B cell (primary cell): ENCODE data around the gene DNAH10. TPM values are rescaled to one million over a fixed set of nuclear protein-coding genes. Genes with fewer than 3 reads are reported as not detected.
A peak's percentile ranks its signal among the peaks of the same experiment; 100 is the strongest.

ENCODE experiments used
- ATAC-seq: fragments of 200-7000 bp; cut with Tn5 transposase; one replicate; pipeline ENCODE4 v1.10.0; 2021; ENCODE audit warnings: low read depth, mild to moderate bottlenecking, moderate number of reproducible peaks, moderate library complexity
- CTCF ChIA-PET: fragments of 350-600 bp; sonication (Branson Sonifier 250); formaldehyde crosslinking; loops from one replicate; lab custom pipeline; 2021; ENCODE audit warnings: antibody characterized with exemption, inconsistent platforms; lab: Charles Lee
- POLR2A ChIA-PET: fragments of 350-600 bp; sonication (Branson Sonifier 250); formaldehyde crosslinking; loops from one replicate; lab custom pipeline; 2021; ENCODE audit warnings: antibody characterized with exemption; lab: Charles Lee
- DNase-seq: peaks from one replicate; pipeline ENCODE4 v3.0.0; 2013
- H2AFZ ChIP-seq: 2 replicates; pipeline ENCODE4 v1.6.1; 2012; ENCODE audit warnings: mild to moderate bottlenecking, low read depth, low read length; ENCODE audit not compliant: insufficient read depth, poor library complexity, severe bottlenecking
- H3K27ac ChIP-seq, 2 donors: 1 replicate in 1 of 2; 2 replicates in 1 of 2; pipeline ENCODE4 v1.5.1; 2012 to 2013; ENCODE audit warnings: low read length in 2 of 2, mild to moderate bottlenecking in 2 of 2, moderate library complexity in 1 of 2
- H3K27me3 ChIP-seq, 4 experiments: fragments of 200-600 bp in 1 of 4; sonication (generic) in 1 of 4; replicated peaks in 1 of 4; 1 replicate in 2 of 4; 2 replicates in 2 of 4; pipeline versions ENCODE4 v1.6.1 to v1.7.0; 2013 to 2016; ENCODE audit warnings: low read length in 3 of 4, mild to moderate bottlenecking in 2 of 4, mixed read lengths in 1 of 4, moderate library complexity in 1 of 4; ENCODE audit not compliant: insufficient read depth in 4 of 4, control insufficient read depth in 3 of 4; ENCODE audit errors: control extremely low read depth in 1 of 4
- H3K36me3 ChIP-seq, 2 experiments: replicated peaks in 1 of 2; 1 replicate in 1 of 2; 2 replicates in 1 of 2; pipeline versions ENCODE4 v1.6.1 to v1.7.1; 2013; ENCODE audit warnings: low read length in 1 of 2; ENCODE audit not compliant: insufficient read depth in 2 of 2, control insufficient read depth in 1 of 2; ENCODE audit errors: control extremely low read depth in 1 of 2, extremely low read depth in 1 of 2
- H3K4me1 ChIP-seq, 2 donors: fragments of 200-600 bp in 1 of 2; sonication (generic) in 1 of 2; 1 replicate in 1 of 2; 2 replicates in 1 of 2; pipeline versions ENCODE4 v1.5.1 to v1.6.1; 2013 to 2017; ENCODE audit warnings: low read length in 2 of 2; ENCODE audit not compliant: control insufficient read depth in 2 of 2, insufficient read depth in 2 of 2
- H3K4me2 ChIP-seq: replicated peaks from 2 replicates; pipeline ENCODE3; 2012; ENCODE audit warnings: mild to moderate bottlenecking, low read depth, low read length; ENCODE audit not compliant: poor library complexity, severe bottlenecking
- H3K4me3 ChIP-seq, 5 experiments: fragments of 200-600 bp in 1 of 5; sonication (generic) in 1 of 5; 1 replicate in 3 of 5; 2 replicates in 2 of 5; pipeline versions ENCODE4 v1.5.1 to v1.7.0; 2011 to 2016; ENCODE audit warnings: low read length in 4 of 5, mild to moderate bottlenecking in 4 of 5, low read depth in 2 of 5, control low read depth in 1 of 5, moderate library complexity in 1 of 5; ENCODE audit not compliant: insufficient read depth in 1 of 5; ENCODE audit errors: control extremely low read depth in 1 of 5, extremely low read depth in 1 of 5
- H3K79me2 ChIP-seq: fragments of 200-600 bp; sonication (generic); one replicate; pipeline ENCODE4 v1.6.0; 2016; ENCODE audit warnings: low read length; ENCODE audit not compliant: control insufficient read depth, insufficient read depth
- H3K9ac ChIP-seq: fragments of 200-600 bp; sonication (generic); 2 replicates; pipeline ENCODE4 v1.6.1; 2017; ENCODE audit warnings: mild to moderate bottlenecking, low read length, moderate library complexity
- H3K9me3 ChIP-seq, 3 donors: one replicate each; pipeline versions ENCODE4 v1.6.1 to v1.7.1; 2013; ENCODE audit warnings: low read length in 2 of 3; ENCODE audit not compliant: control insufficient read depth in 2 of 3, insufficient read depth in 1 of 3; ENCODE audit errors: control extremely low read depth in 1 of 3
- H4K20me1 ChIP-seq: 2 replicates; pipeline ENCODE4 v1.6.0; 2012; ENCODE audit warnings: mild to moderate bottlenecking, low read length; ENCODE audit not compliant: insufficient read depth, control insufficient read depth, poor library complexity, severe bottlenecking
- H3K27ac Mint-ChIP-seq: one replicate; pipeline ENCODE4 v1.8.0; 2021; ENCODE audit warnings: mixed read lengths
- H3K27me3 Mint-ChIP-seq: one replicate; pipeline ENCODE4 v1.8.0; 2021; ENCODE audit warnings: mixed read lengths
- H3K4me1 Mint-ChIP-seq: one replicate; pipeline ENCODE4 v1.8.0; 2021; ENCODE audit warnings: mixed read lengths
- H3K4me3 Mint-ChIP-seq: one replicate; pipeline ENCODE4 v1.8.0; 2021; ENCODE audit warnings: mixed read lengths
- H3K9me3 Mint-ChIP-seq: one replicate; pipeline ENCODE4 v1.8.0; 2022; ENCODE audit warnings: mixed read lengths; ENCODE audit not compliant: insufficient read depth
- EZH2 ChIP-seq: IDR thresholded peaks from 2 replicates; pipeline ENCODE4 v1.6.1; 2012; ENCODE audit warnings: borderline replicate concordance, low read depth, mild to moderate bottlenecking, moderate library complexity, low read length; ENCODE audit not compliant: insufficient read depth, poor library complexity, severe bottlenecking
- WGBS: methylation state at CpG from one replicate; pipeline ENCODE4 v1.1.5; 2013; ENCODE audit warnings: missing lambda C conversion rate; ENCODE audit not compliant: insufficient coverage; 5-methylcytosine and 5-hydroxymethylcytosine counted together
- intact Hi-C: fragments of 100-400 bp; cut with micrococcal nuclease; formaldehyde crosslinking; loops from one replicate; pipeline ENCODE4 v1.10.0; 2022
- polyA plus RNA-seq: library from polyadenylated mRNA; depleted of rRNA; stranded (reverse); fragments of >200 nt; gene quantifications from 2 replicates; pipeline ENCODE4 v1.2.3, GENCODE V29; 2012
- total RNA-seq, 2 donors: library from RNA; stranded (reverse); fragments of 120-200 nt in 1 of 2; gene quantifications; 1 replicate in 1 of 2; 2 replicates in 1 of 2; pipeline versions ENCODE4 v1.2.3 to v1.2.4, GENCODE V29; 2013 to 2022
- TF ChIP-seq, protein P1 (sequence below): fragments of 200-600 bp; IDR thresholded peaks from one replicate; pipeline ENCODE4 v1.8.0; 2022; ENCODE audit warnings: antibody characterized with exemption, mild to moderate bottlenecking

DNAH10 gene
- total and polyA plus RNA-seq, 2 donors (not counting 1 experiment from before 2014, with no cell fraction given), result 0.24 to 0.99 TPM

DNA sequence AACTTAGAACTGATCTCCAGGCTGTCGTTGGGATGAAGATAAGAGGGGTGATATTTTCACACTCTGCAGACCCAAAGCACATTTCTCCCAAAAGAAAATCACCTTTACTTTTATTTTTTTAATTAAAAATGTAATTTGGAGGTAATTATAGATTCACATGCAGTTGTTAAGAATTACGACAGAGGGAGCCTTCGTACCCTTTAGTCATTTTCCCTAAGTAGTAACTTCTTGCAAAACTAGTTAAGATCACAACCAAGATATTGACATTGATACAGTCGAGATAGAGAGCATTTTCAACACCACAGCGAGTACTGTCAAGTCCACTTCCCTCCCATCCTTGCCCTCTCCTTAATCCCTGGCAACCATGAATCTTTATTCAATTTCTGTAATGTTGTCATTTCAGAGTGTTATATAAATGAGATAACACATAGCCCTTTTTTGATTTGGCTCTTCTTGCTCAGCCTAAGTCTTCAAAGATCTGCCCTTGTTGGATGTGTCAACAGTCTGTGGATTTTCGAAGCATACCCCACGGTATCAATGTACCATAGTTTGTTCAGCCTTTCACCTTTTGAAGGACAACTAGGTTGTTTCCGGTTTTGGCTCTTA is 39.6 kb downstream of the DNAH10 start:
- H3K27ac ChIP-seq, result no peak overlapping the region
- no peaks in the 10 kb centered on the region for H3K36me3 ChIP-seq
- H3K4me2 ChIP-seq, result no peak overlapping the region
- H3K4me1 ChIP-seq, result no peaks in the 10 kb centered on the region
- no peaks in the 10 kb centered on the region for H3K27me3 Mint-ChIP-seq
- H2AFZ ChIP-seq, result no peak overlapping the region
- peak; percentile 8 for DNase-seq
- H3K4me1 Mint-ChIP-seq, result no peaks in the 10 kb centered on the region
- TF ChIP-seq, protein P1, sequence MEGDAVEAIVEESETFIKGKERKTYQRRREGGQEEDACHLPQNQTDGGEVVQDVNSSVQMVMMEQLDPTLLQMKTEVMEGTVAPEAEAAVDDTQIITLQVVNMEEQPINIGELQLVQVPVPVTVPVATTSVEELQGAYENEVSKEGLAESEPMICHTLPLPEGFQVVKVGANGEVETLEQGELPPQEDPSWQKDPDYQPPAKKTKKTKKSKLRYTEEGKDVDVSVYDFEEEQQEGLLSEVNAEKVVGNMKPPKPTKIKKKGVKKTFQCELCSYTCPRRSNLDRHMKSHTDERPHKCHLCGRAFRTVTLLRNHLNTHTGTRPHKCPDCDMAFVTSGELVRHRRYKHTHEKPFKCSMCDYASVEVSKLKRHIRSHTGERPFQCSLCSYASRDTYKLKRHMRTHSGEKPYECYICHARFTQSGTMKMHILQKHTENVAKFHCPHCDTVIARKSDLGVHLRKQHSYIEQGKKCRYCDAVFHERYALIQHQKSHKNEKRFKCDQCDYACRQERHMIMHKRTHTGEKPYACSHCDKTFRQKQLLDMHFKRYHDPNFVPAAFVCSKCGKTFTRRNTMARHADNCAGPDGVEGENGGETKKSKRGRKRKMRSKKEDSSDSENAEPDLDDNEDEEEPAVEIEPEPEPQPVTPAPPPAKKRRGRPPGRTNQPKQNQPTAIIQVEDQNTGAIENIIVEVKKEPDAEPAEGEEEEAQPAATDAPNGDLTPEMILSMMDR, result peak; percentile 37
- TF ChIP-seq EZH2, result no peak
- H3K9me3 Mint-ChIP-seq, result no peaks in the 10 kb centered on the region
- no peak overlapping the region for H3K9ac ChIP-seq
- intact Hi-C loops, result loop anchor here (5.0 kb wide), 1 partner anchor 181 kb away; no protein-coding TSS in a partner anchor
- H3K27me3 ChIP-seq, result no peaks in the 10 kb centered on the region
- ChIA-PET CTCF (no interaction called here), POLR2A (no interaction called here)
- H4K20me1 ChIP-seq, result no peaks in the 10 kb centered on the region
- 67% methylated on average over 4 of the region's 8 CpGs for WGBS
- no peak overlapping the region for H3K4me3 ChIP-seq
- H3K9me3 ChIP-seq, result no peaks in the 10 kb centered on the region
- no peaks in the 10 kb centered on the region for H3K79me2 ChIP-seq
- H3K27ac Mint-ChIP-seq, result no peak overlapping the region
- ATAC-seq, result no peak
- H3K4me3 Mint-ChIP-seq, result no peak overlapping the region

DNA sequence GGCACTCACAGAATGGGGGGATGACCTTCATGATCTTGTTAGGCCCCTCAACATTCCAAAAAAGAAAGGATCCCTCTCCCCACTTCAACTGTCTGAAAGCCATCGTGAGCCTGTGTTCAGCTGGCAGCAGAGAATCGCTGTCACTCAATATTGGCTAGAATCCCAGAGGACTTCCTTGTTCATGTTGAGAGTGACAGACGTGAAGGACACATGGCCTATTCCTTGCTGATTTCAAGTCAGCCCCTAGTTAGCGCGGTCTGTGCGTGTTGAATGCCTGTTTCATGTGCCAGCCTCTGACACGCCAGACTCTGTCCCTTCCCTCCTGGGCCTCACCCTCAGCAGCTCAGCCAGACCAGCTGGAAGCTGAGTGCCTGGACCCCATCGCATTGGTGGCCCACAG is 43.1 kb downstream of the DNAH10 start:
- no peaks in the 10 kb centered on the region for H3K36me3 ChIP-seq
- H3K9ac ChIP-seq, result no peak overlapping the region
- Mint-ChIP-seq H3K9me3 (no peaks in the 10 kb centered on the region), H3K4me1 (no peaks in the 10 kb centered on the region), H3K27ac (no peak overlapping the region), H3K27me3 (peaks cover 19% of the 10 kb centered on the region), H3K4me3 (no peak overlapping the region)
- no peaks in the 10 kb centered on the region for H3K9me3 ChIP-seq
- intact Hi-C loops, result no loop called here
- H3K27me3 ChIP-seq, result no peaks in the 10 kb centered on the region
- H4K20me1 ChIP-seq, result no peaks in the 10 kb centered on the region
- DNase-seq (no peak), ATAC-seq (no peak)
- H3K27ac ChIP-seq, result no peak overlapping the region
- TF ChIP-seq, protein P1, result no peak
- TF ChIP-seq EZH2, result no peak
- POLR2A ChIA-PET, result no interaction called here
- no peak overlapping the region for H3K4me2 ChIP-seq
- H3K4me3 ChIP-seq, result no peak overlapping the region
- H3K79me2 ChIP-seq, result no peaks in the 10 kb centered on the region
- CTCF ChIA-PET, result interaction anchor here (0.5 kb wide), 1 partner anchor 33 kb away, joined by 3 read pairs; no protein-coding TSS in a partner anchor
- no peak overlapping the region for H2AFZ ChIP-seq
- H3K4me1 ChIP-seq, result no peaks in the 10 kb centered on the region
- 74% methylated on average over 7 of the region's 8 CpGs for WGBS
